ENCODE results near the gene RAPGEF1.
A peak's percentile ranks its signal among the peaks of the same experiment; 100 is the strongest.

Gene RAPGEF1

GRCh38 chr9:131752231-131752884, 12.5 kb upstream of the RAPGEF1 start:
- DNase-seq (ENCODE audit: low read depth), result no peak

DNA sequence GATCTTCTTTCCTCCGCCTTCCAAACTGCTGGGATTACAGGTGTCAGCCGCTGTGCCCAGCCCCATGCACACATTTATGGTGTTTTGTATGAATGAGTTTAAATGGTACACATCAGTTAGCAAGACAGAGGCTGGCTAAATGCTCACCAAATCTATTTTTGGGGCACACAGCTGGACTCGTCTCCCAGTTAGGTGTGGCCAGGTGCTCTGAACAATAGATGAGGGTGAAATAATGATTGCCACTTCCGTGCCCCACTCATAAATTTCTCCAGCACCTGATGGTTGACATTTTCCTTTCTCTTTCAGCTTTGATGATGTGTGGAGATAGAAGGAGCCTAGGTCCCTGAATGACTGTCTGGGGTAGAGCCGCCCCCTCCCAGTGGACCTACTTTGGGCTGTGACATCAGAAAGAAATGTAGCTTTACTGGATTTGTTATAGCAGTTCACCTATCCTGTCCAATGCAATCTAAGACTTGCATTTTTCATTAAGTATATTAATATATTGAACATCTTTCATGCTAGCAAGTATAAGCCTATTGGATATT, 8.6 kb upstream of the RAPGEF1 start:
- DNase-seq (ENCODE audit: low read depth), result no peak

DNA sequence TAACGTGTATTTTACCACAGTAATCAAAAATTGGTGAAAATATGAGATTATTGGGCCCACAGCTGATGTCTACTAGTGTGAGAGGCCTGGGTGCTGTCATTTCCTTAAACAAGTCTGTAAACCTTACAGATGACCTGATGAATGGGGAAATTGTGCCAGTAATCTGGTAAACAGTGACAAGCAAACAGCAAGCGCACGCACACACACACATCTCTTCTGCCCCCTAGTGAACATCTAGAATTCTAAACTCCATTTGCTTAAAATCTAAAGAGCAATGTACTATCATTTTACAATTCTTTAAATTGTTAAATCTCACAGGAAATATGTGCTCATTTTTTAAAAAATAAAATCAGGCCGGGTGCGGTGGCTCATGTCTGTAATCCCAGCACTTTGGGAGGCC, 7.5 kb upstream of the RAPGEF1 start:
- DNase-seq (ENCODE audit: low read depth), result no peak

- DNase-seq (ENCODE audit: low read depth), result no peak
Measured at GRCh38 chr9:131745610-131746009, 5.7 kb upstream of the RAPGEF1 start.

- no peak for DNase-seq (ENCODE audit: low read depth)
Measured at GRCh38 chr9:131744720-131745201, 4.9 kb upstream of the RAPGEF1 start.

DNA sequence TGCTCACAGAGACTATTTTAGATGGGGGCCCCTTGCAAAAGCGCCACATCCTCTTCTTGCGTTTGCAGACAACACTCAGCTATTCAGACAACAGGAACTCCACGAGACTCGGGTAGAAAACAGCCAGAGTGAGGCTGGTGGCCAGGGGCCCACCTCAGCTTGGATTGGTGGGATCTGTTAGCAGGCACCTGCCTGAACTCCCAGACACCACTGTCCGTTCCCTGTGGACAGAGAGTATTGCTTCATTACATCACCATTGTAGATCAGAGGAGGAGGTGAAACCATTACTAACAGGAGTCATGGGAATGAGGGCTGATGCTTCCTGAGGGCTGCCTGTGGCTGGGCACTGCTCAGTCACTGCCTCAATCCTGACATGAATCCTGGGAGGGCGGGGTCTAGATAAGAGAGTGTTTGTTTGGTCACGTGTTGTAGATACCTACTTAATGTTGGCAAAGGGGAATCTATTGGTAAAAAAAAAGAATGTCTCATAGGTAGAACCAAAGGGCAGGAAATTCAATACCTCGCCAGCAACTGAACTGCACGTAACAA, 4.4 kb upstream of the RAPGEF1 start:
- no peak for DNase-seq (ENCODE audit: low read depth)

DNA sequence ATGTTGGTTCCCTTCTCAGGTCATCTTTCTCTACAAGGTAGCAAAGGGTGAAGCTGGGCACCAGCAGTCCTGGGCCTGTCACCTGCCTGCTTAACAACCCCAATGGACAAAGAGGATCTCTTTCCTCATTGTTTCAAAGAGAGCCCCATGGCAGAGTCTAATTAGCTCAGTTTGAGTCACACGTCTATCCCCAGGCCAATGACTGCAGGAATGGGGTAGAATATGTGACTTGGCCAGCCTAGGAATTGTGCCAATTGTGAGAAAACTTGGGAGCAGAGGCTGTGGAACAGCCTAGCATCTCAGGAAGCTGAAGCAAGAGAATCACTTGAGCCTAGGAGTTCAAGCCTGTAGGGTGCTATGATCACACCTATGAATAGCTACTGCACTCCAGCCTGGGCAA, 3.6 kb upstream of the RAPGEF1 start:
- no peak for DNase-seq (ENCODE audit: low read depth)

GRCh38 chr9:131743096-131743495, 3.2 kb upstream of the RAPGEF1 start:
- DNase-seq (ENCODE audit: low read depth), result no peak

DNA sequence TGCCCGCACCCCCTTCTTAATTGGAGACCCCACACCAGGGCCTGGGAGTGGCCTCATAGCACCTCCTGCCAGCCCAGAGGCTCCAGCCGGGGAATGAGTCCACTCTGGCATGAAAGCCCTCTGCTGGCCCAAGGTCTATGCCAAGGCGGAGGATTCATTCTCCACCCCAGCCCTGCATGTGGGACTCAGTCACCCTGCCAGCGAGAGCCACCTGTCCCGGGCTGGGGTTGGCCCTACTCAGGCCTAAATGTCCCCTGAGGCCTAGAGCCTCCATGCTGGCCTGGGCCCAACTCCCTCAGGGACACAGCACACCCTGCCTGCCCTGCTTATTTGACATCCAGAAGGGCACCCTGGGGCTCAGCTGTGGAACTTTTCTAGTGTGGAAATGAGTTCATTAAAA, 1.0 kb upstream of the RAPGEF1 start:
- DNase-seq (ENCODE audit: low read depth), result no peak

GRCh38 chr9:131739133-131739958, 530 bp downstream of the RAPGEF1 start:
- no peak for DNase-seq (ENCODE audit: low read depth)

- no peak for DNase-seq (ENCODE audit: low read depth)
Measured at GRCh38 chr9:131738293-131739132, 1.4 kb downstream of the RAPGEF1 start.

- DNase-seq (ENCODE audit: low read depth), result no peak
Measured at GRCh38 chr9:131737426-131737825, 2.5 kb downstream of the RAPGEF1 start.

- DNase-seq (ENCODE audit: low read depth), result no peak
Measured at GRCh38 chr9:131736431-131736830, 3.4 kb downstream of the RAPGEF1 start.

- no peak for DNase-seq (ENCODE audit: low read depth)
Measured at GRCh38 chr9:131735238-131736128, 4.4 kb downstream of the RAPGEF1 start.

DNA sequence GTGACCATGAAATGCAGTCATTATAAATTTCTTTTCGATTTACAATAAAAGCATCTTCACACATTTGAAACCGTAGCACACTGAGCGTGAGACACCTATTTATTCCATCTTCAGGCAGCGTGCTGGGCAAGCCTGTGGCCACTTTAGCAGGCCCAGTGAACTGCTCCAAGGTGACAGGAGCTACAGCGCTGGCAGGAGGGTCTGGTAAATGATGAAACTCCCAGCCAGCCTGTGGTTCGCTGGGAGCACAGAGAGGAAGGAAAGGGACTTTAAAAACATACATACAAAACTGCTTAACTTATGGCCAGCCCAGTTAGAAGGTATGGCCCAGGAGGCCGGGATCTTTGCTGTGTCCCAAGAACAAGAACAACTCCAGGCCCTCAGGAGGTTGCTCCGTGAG, 5.1 kb downstream of the RAPGEF1 start:
- DNase-seq (ENCODE audit: low read depth), result no peak

GRCh38 chr9:131734165-131734610, 5.7 kb downstream of the RAPGEF1 start:
- DNase-seq (ENCODE audit: low read depth), result peak; percentile 52

DNA sequence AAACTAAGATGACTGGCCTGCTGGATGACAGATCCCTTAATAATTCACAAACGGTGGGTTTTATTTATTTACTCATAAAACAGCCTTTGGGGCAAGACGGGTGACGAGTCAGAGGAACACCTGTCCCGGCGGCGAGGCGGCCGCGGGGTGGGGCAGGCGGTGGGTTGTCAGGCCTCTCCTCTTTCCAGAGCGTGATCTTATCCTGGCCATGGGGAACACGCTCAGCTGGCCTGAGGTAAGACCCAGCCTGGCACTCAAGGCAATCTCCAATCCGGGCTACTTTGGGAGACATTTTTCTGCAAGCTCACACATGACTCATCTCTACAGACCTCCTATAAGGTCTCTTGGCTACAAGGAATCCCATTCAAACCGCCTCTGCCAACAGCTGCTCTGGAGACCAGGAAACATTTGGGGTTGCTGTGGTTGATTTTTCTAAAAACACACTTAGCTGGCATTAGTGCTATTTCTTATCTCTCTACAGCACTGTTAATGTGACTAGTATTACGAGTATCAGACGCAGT, 6.3 kb downstream of the RAPGEF1 start:
- DNase-seq (ENCODE audit: low read depth), result no peak

DNA sequence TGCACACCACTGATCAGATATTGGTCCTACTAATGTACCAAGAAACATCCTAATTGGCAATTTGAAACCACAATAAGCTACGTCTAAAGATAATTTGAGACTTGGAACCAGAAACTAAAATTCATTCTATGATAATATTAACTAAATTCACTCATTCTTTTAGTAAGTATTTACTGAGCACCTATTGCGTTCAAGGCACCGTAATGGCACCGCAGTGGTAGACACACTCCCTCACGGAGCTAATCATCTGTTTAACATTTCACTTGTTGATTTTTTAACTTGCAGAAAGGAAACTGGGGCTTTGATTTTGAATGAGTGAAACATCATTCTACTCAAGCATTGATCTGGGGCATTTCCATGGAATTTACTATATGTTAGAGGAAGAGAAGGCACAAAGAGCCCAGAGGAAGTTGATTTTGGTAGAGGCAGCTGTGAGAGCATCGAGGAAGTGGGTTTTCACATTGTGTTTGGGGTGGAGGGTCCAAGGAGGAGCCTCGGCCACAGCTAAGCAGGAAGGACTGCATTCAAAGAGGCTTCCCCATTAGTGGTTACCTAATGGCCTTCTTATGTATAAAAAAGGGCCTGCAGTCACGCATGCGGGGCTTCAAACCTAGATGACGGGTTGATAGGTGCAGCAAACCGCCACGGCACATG, 7.1 kb downstream of the RAPGEF1 start:
- no peak for DNase-seq (ENCODE audit: low read depth)

DNA sequence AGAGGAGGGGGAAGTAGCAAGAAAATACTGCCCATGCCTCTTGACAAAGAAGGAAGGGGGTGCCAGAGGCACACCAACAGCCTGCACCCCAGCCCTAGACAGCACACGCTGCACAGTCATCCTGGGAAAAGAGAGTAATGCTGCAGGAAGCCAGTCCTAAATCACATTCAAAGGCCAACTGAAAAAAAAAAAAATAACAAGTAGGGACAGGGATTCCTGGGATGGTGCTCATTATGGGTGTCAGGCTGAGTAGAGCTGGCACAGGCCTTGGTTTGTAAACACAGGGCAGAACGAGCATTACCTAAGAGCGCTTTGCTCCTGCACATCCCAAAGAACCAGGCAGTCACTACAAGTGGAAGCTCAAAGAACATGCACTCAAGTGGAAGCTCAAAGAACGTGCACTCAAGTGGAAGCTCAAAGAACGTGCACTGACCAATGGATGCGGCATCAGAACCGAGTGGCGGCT, 7.8 kb downstream of the RAPGEF1 start:
- DNase-seq (ENCODE audit: low read depth), result no peak

DNA sequence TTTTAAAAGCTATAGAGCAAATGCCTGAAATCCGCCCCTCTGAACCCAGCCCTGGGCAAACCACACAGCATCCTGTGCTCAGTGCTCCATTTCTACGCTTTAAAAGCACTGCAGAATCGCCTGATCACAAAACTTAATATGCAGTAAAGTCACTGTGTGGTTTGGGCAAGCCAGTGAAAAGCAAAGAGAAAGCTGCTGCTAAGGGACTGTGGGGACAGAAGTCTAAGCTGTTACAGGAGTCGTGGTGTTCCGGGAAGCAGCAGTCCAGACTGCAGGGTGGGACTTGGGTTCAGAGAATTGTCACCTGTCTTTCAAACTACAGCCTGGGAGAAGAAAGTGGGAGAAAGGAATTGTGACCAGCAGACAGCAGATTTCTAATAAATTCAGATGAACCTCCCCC, 8.2 kb downstream of the RAPGEF1 start:
- DNase-seq (ENCODE audit: low read depth), result no peak

All from T follicular helper cell (primary cell).